ENCODE results near the gene MTFR1L.
A peak's percentile ranks its signal among the peaks of the same experiment; 100 is the strongest.

The MTFR1L gene

GRCh38 chr1:25819491-25820246 lies at the start of gene MTFR1L:
Gene MTFR1L (plus strand): TSS chr1:25819954. CDS start chr1:25823105, 3,151 bp downstream.
- peak; percentile 69 for DNase-seq (ENCODE audit: low read depth)

GRCh38 chr1:25770541-25771220 lies 49.1 kb upstream of the MTFR1L start:
- DNase-seq (ENCODE audit: low read depth) = no peak

GRCh38 chr1:25771221-25772114 lies 48.3 kb upstream of the MTFR1L start:
- no peak for DNase-seq (ENCODE audit: low read depth)

- DNase-seq (ENCODE audit: low read depth) = no peak
Observed at GRCh38 chr1:25772164-25772563, 47.6 kb upstream of the MTFR1L start.

GRCh38 chr1:25772692-25773245 lies 47.0 kb upstream of the MTFR1L start:
- no peak for DNase-seq (ENCODE audit: low read depth)

GRCh38 chr1:25773441-25774125 lies 46.2 kb upstream of the MTFR1L start:
- peak; percentile 42 for DNase-seq (ENCODE audit: low read depth)

GRCh38 chr1:25774206-25774803 lies 45.4 kb upstream of the MTFR1L start:
- no peak for DNase-seq (ENCODE audit: low read depth)

GRCh38 chr1:25774921-25775771 lies 44.6 kb upstream of the MTFR1L start:
- DNase-seq (ENCODE audit: low read depth) = no peak

GRCh38 chr1:25779388-25779787 lies 40.4 kb upstream of the MTFR1L start:
- DNase-seq (ENCODE audit: low read depth) = no peak

- DNase-seq (ENCODE audit: low read depth) = no peak
Observed at GRCh38 chr1:25779894-25780293, 39.9 kb upstream of the MTFR1L start.

GRCh38 chr1:25780318-25781129 lies 39.2 kb upstream of the MTFR1L start:
- DNase-seq (ENCODE audit: low read depth) = peak; percentile 38

- no peak for DNase-seq (ENCODE audit: low read depth)
Observed at GRCh38 chr1:25781130-25781433, 38.7 kb upstream of the MTFR1L start.

- no peak for DNase-seq (ENCODE audit: low read depth)
Observed at GRCh38 chr1:25782608-25783201, 37.0 kb upstream of the MTFR1L start.

GRCh38 chr1:25784575-25785051 lies 35.1 kb upstream of the MTFR1L start:
- no peak for DNase-seq (ENCODE audit: low read depth)

- no peak for DNase-seq (ENCODE audit: low read depth)
Observed at GRCh38 chr1:25785333-25786067, 34.3 kb upstream of the MTFR1L start.

- DNase-seq (ENCODE audit: low read depth) = no peak
Observed at GRCh38 chr1:25786887-25787759, 32.6 kb upstream of the MTFR1L start.

GRCh38 chr1:25787760-25788166 lies 32.0 kb upstream of the MTFR1L start:
- DNase-seq (ENCODE audit: low read depth) = no peak
